ENCODE data around the gene S100A14. TPM values are rescaled to one million over a fixed set of nuclear protein-coding genes. Genes with fewer than 3 reads are reported as not detected.

Gene S100A14
- total and polyA plus RNA-seq, 9 of the 15 experiments (the other 6 are each of a cell fraction or from before 2014, with no cell fraction given): 0.10 to 0.64 (median 0.24) TPM; not detected in 3

DNA sequence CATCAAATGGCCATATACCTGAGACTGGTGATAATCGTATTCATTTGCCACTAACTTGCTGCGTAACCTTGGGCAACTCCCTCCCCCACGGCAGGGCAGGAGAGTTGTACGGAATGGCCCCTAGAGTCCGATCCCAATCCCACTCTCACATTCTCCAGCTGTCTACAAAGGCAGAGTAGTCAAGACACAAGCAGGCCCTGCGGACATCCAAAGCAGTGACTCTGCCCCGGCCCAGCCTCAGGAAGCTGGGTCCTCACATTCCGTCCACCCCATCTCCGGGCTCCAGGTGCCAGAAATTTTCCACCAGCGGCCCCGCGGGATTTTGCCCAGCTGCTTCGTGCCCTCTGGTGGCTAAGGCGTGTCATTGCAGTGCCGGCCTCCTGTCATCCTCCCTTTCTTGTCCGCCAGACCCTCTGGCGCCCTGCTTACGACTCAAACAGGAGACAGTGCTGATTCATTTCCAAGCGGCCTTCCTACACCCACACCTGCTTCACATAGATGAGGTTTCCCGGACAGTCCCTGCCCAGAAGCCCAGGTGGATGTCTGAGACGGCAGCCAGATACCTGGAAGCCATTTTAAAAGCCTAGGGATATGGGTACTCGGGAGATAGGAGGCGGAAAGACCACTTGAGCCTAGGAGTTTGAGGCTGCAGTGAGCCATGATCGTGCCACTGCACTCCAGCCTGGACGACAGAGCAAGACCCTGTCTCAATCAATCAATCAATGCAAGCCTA, 47.6 kb downstream of the S100A14 start (continued):
- TF ChIP-seq ZEB2 (IDR thresholded peaks at IDR 0.05) (peak; percentile 67; the same call in 1 of the 2 replicates), BRD9 (IDR thresholded peaks at IDR 0.05; ENCODE audit: low read depth, partially characterized antibody) (peak; percentile 59), ZC3H4 (CRISPR knock-in tag; IDR thresholded peaks at IDR 0.05; ENCODE audit: borderline replicate concordance) (no peak), MAZ (CRISPR knock-in tag; conservative IDR thresholded peaks at IDR 0.05 in 1 of 2, IDR thresholded peaks at IDR 0.05 in 1 of 2) (peak; percentile 56 to 82; a peak in 3 of 4 replicates), ZNF263 (CRISPR knock-in tag; IDR thresholded peaks at IDR 0.05; ENCODE audit: borderline replicate concordance) (0 out of 2 replicates have a peak, but pooled peaks have one; percentile 30), EGR1 (conservative IDR thresholded peaks at IDR 0.05) (peak; percentile 58), XRCC3 (IDR thresholded peaks at IDR 0.05) (no peak), ZFX (CRISPR knock-in tag; IDR thresholded peaks at IDR 0.05) (peak; percentile 43), ZNF384 (IDR thresholded peaks at IDR 0.05; ENCODE audit: low read depth, low read length) (no peak), L3MBTL2 (IDR thresholded peaks at IDR 0.05) (peak; percentile 73), NRF1 (conservative IDR thresholded peaks at IDR 0.05 in 1 of 2, IDR thresholded peaks at IDR 0.05 in 1 of 2) (peak in 1 of 2 experiments; percentile 34; a peak in 1 of 4 replicates), NR1H2 (CRISPR knock-in tag; IDR thresholded peaks at IDR 0.05) (0 out of 2 replicates have a peak, but pooled peaks have one; percentile 41), SETDB1 (IDR thresholded peaks at IDR 0.05; ENCODE audit: low read length) (no peak), YY1 (IDR thresholded peaks at IDR 0.05; ENCODE audit: borderline replicate concordance in 1 of 3, control insufficient read depth in 1 of 3, extremely low read depth in 1 of 3, insufficient read depth in 3 of 3, insufficient read length in 1 of 3, insufficient replicate concordance in 2 of 3, low read depth in 1 of 3, low read length in 2 of 3) (peak in 2 of 3 experiments; percentile 31 to 41), XRCC5 (IDR thresholded peaks at IDR 0.05; ENCODE audit: low read depth, low read length) (0 out of 2 replicates have a peak, but pooled peaks have one; percentile 77), SAFB (IDR thresholded peaks at IDR 0.05; ENCODE audit: borderline replicate concordance, low read depth, low read length) (no peak)
- TF ChIP-seq, protein P1, sequence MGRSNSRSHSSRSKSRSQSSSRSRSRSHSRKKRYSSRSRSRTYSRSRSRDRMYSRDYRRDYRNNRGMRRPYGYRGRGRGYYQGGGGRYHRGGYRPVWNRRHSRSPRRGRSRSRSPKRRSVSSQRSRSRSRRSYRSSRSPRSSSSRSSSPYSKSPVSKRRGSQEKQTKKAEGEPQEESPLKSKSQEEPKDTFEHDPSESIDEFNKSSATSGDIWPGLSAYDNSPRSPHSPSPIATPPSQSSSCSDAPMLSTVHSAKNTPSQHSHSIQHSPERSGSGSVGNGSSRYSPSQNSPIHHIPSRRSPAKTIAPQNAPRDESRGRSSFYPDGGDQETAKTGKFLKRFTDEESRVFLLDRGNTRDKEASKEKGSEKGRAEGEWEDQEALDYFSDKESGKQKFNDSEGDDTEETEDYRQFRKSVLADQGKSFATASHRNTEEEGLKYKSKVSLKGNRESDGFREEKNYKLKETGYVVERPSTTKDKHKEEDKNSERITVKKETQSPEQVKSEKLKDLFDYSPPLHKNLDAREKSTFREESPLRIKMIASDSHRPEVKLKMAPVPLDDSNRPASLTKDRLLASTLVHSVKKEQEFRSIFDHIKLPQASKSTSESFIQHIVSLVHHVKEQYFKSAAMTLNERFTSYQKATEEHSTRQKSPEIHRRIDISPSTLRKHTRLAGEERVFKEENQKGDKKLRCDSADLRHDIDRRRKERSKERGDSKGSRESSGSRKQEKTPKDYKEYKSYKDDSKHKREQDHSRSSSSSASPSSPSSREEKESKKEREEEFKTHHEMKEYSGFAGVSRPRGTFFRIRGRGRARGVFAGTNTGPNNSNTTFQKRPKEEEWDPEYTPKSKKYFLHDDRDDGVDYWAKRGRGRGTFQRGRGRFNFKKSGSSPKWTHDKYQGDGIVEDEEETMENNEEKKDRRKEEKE (IDR thresholded peaks at IDR 0.05; ENCODE audit: borderline replicate concordance in 1 of 2, control insufficient read depth in 1 of 2, low read depth in 2 of 2, low read length in 1 of 2): no peak
- TF ChIP-seq, protein P2, sequence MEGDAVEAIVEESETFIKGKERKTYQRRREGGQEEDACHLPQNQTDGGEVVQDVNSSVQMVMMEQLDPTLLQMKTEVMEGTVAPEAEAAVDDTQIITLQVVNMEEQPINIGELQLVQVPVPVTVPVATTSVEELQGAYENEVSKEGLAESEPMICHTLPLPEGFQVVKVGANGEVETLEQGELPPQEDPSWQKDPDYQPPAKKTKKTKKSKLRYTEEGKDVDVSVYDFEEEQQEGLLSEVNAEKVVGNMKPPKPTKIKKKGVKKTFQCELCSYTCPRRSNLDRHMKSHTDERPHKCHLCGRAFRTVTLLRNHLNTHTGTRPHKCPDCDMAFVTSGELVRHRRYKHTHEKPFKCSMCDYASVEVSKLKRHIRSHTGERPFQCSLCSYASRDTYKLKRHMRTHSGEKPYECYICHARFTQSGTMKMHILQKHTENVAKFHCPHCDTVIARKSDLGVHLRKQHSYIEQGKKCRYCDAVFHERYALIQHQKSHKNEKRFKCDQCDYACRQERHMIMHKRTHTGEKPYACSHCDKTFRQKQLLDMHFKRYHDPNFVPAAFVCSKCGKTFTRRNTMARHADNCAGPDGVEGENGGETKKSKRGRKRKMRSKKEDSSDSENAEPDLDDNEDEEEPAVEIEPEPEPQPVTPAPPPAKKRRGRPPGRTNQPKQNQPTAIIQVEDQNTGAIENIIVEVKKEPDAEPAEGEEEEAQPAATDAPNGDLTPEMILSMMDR (IDR thresholded peaks at IDR 0.05 in 2 of 3, conservative IDR thresholded peaks at IDR 0.05 in 1 of 3; ENCODE audit: insufficient read depth in 2 of 3, low read depth in 1 of 3, low read length in 3 of 3): peak; percentile 97 to 98 (median 98)
- TF ChIP-seq, protein P3, sequence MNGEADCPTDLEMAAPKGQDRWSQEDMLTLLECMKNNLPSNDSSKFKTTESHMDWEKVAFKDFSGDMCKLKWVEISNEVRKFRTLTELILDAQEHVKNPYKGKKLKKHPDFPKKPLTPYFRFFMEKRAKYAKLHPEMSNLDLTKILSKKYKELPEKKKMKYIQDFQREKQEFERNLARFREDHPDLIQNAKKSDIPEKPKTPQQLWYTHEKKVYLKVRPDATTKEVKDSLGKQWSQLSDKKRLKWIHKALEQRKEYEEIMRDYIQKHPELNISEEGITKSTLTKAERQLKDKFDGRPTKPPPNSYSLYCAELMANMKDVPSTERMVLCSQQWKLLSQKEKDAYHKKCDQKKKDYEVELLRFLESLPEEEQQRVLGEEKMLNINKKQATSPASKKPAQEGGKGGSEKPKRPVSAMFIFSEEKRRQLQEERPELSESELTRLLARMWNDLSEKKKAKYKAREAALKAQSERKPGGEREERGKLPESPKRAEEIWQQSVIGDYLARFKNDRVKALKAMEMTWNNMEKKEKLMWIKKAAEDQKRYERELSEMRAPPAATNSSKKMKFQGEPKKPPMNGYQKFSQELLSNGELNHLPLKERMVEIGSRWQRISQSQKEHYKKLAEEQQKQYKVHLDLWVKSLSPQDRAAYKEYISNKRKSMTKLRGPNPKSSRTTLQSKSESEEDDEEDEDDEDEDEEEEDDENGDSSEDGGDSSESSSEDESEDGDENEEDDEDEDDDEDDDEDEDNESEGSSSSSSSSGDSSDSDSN (IDR thresholded peaks at IDR 0.05; ENCODE audit: borderline replicate concordance in 1 of 2, low read depth in 2 of 2, low read length in 2 of 2): peak in 1 of 2 experiments; percentile 62; a peak in 1 of 4 replicates

Data from K562 (cell line).